GM12801 (cell line): ENCODE measurements around the gene FOXN4.

Source experiments
- CTCF ChIP-seq: IDR thresholded peaks from one replicate; pipeline ENCODE4 v1.5.1; 2011; ENCODE audit warnings: control low read depth; ENCODE audit not compliant: insufficient read length; ENCODE audit errors: extremely low read depth

FOXN4 gene

GRCh38 chr12:109271418-109271817, 37.7 kb downstream of the FOXN4 start:
- no peak for TF ChIP-seq CTCF

- TF ChIP-seq CTCF: no peak
Observed at GRCh38 chr12:109270494-109270893, 38.6 kb downstream of the FOXN4 start.

DNA sequence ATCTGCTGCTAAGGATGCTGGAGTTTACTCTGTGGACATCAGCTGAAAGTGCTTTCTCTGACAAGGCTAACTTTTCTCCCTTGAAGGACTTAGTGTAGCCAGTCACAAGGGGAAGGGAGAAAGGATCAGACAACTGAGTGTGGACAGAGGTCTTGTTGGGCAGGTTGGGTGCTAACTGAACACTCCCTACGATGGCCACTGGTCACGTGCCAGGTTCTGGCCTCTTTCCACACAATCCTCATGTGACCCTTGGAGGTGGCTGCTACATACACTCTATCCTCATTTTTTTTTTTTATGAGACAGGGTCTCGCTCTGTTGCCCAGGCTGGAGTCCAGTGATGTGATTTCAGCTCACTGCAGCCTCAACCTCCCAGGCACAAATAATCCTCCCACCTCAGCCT, 39.7 kb downstream of the FOXN4 start:
- no peak for TF ChIP-seq CTCF

DNA sequence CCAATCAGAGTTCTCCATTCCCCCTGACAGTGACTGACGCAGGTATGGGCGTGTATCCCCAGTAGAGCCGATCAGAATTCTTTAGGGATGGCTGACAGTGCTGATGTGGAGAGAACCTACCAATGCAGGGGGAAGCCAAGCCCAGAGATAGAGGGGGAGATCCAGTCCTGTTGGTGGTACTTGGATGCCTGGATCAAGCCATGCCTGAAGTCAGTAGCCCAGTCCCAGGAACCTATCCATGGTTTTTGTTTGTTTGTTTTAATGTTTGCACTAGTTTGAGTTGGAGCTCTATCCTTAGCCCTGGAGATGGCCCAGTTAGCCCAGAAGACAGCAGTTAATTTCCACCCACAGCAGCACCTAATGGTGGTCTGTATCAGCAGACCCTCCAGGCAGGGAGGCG, 40.2 kb downstream of the FOXN4 start:
- no peak for TF ChIP-seq CTCF

DNA sequence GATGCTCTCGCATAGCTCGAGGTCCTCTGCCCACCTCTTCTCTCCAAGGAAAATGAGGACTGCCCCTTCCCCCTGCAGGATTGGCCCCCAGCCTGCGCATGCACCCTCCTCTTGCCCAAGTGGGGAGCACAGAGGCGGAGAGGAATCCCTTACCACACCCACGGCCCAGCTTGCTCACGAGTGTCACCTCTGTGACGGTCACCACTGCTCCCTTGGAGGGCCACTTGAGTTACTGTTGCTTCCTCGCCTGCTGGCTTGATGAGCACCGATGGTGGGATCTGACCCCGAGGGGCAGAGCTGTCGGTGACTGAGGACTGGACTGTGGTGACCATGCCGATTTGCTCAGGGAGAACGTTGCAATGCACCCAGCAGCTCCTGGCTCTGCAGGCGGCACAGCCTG, 41.7 kb downstream of the FOXN4 start:
- TF ChIP-seq CTCF: no peak

- no peak for TF ChIP-seq CTCF
Observed at GRCh38 chr12:109266106-109266879, 42.8 kb downstream of the FOXN4 start.

- TF ChIP-seq CTCF: no peak
Observed at GRCh38 chr12:109264943-109265650, 44.0 kb downstream of the FOXN4 start.
